HG03575 (cell line): Measurements from ENCODE around the gene FIBCD1.
"Not testable (repeated sequence)": the region's sequence is repeated elsewhere in the genome, so short reads cannot be mapped to it uniquely, and the experiment has no call there.

Source experiments
- ATAC-seq: cut with Tn5 transposase; IDR thresholded peaks from one replicate; pipeline ENCODE4 v1.9.1; 2021; ENCODE audit not compliant: unreplicated experiment, insufficient number of reproducible peaks, low FRiP score; ENCODE audit errors: extremely low read depth

The FIBCD1 gene

GRCh38 chr9:130957451-130958203, 18.6 kb upstream of the FIBCD1 start:
- ATAC-seq: no peak

- no peak for ATAC-seq
Measured at GRCh38 chr9:130956636-130957450, 17.8 kb upstream of the FIBCD1 start.

GRCh38 chr9:130955947-130956621, 17.0 kb upstream of the FIBCD1 start:
- ATAC-seq: no peak

- not testable (repeated sequence) for ATAC-seq
Measured at GRCh38 chr9:130954925-130955324, 15.9 kb upstream of the FIBCD1 start.

GRCh38 chr9:130954317-130954716, 15.3 kb upstream of the FIBCD1 start:
- ATAC-seq: no peak

GRCh38 chr9:130952065-130952762, 13.2 kb upstream of the FIBCD1 start:
- ATAC-seq: no peak

GRCh38 chr9:130950039-130950311, 10.9 kb upstream of the FIBCD1 start:
- ATAC-seq: no peak

- no peak for ATAC-seq
Measured at GRCh38 chr9:130949188-130950038, 10.4 kb upstream of the FIBCD1 start.

- ATAC-seq: no peak
Measured at GRCh38 chr9:130948266-130948665, 9.2 kb upstream of the FIBCD1 start.

- no peak for ATAC-seq
Measured at GRCh38 chr9:130947618-130948140, 8.6 kb upstream of the FIBCD1 start.

- ATAC-seq: no peak
Measured at GRCh38 chr9:130946766-130947617, 7.9 kb upstream of the FIBCD1 start.

GRCh38 chr9:130945173-130945572, 6.1 kb upstream of the FIBCD1 start:
- ATAC-seq: no peak

GRCh38 chr9:130944510-130945058, 5.5 kb upstream of the FIBCD1 start:
- no peak for ATAC-seq

- ATAC-seq: no peak
Measured at GRCh38 chr9:130943777-130944176, 4.7 kb upstream of the FIBCD1 start.

GRCh38 chr9:130943221-130943620, 4.2 kb upstream of the FIBCD1 start:
- ATAC-seq: no peak

GRCh38 chr9:130942679-130943078, 3.6 kb upstream of the FIBCD1 start:
- ATAC-seq: no peak

GRCh38 chr9:130942084-130942483, 3.0 kb upstream of the FIBCD1 start:
- ATAC-seq: no peak
